Neural progenitor cell (in vitro differentiated cells): Measurements from ENCODE around the gene PHLPP2. TPM values are rescaled to one million over a fixed set of nuclear protein-coding genes. Genes with fewer than 3 reads are reported as not detected.

Experiments
- DNase-seq: peaks from one replicate; pipeline ENCODE4 v3.0.0-alpha.2; 2016; ENCODE audit warnings: low spot score
- H2AFZ ChIP-seq: fragments of 200-600 bp; sonication (generic); replicated peaks from 2 replicates; pipeline ENCODE4 v1.6.1; 2016; ENCODE audit warnings: antibody characterized with exemption
- H3F3A ChIP-seq: fragments of 200-600 bp; sonication (generic); 2 replicates; pipeline ENCODE4 v1.6.1; 2016; ENCODE audit warnings: antibody characterized with exemption, low read depth
- H3K27ac ChIP-seq: fragments of 200-600 bp; sonication (generic); 2 replicates; pipeline ENCODE4 v1.5.1; 2016; ENCODE audit warnings: mild to moderate bottlenecking
- H3K27me3 ChIP-seq: fragments of 200-600 bp; sonication (generic); 2 replicates; pipeline ENCODE4 v1.6.1; 2016; ENCODE audit warnings: mild to moderate bottlenecking, moderate library complexity
- H3K36me3 ChIP-seq: fragments of 200-600 bp; sonication (generic); 2 replicates; pipeline ENCODE4 v1.5.1; 2016
- H3K4me1 ChIP-seq: fragments of 200-600 bp; sonication (generic); 2 replicates; pipeline ENCODE4 v1.6.1; 2016; ENCODE audit warnings: mixed run types
- H3K4me2 ChIP-seq: fragments of 200-600 bp; sonication (generic); 2 replicates; pipeline ENCODE4 v1.6.1; 2016
- H3K4me3 ChIP-seq: fragments of 200-600 bp; sonication (generic); 2 replicates; pipeline ENCODE4 v1.5.1; 2016
- H3K79me2 ChIP-seq: fragments of 200-600 bp; sonication (generic); 2 replicates; pipeline ENCODE4 v1.6.1; 2016; ENCODE audit warnings: low read depth
- H3K9ac ChIP-seq: fragments of 200-600 bp; sonication (generic); 2 replicates; pipeline ENCODE4 v1.6.1; 2016
- H3K9me3 ChIP-seq: fragments of 200-600 bp; sonication (generic); 2 replicates; pipeline ENCODE4 v1.5.1; 2016; ENCODE audit warnings: low read depth
- H4K20me1 ChIP-seq: fragments of 200-600 bp; sonication (generic); 2 replicates; pipeline ENCODE4 v1.6.1; 2016; ENCODE audit warnings: low read depth
- H3K27ac Mint-ChIP-seq: 3 replicates; pipeline ENCODE4 v1.8.0; 2021; ENCODE audit warnings: mixed read lengths
- H3K27me3 Mint-ChIP-seq: 2 replicates; pipeline ENCODE4 v1.8.0; 2022; ENCODE audit warnings: low read depth, mild to moderate bottlenecking, inconsistent platforms, moderate library complexity, mixed read lengths; ENCODE audit not compliant: insufficient read depth
- H3K36me3 Mint-ChIP-seq: 3 replicates; pipeline ENCODE4 v1.8.0; 2021; ENCODE audit warnings: mixed read lengths
- H3K4me1 Mint-ChIP-seq: 3 replicates; pipeline ENCODE4 v1.8.0; 2021; ENCODE audit warnings: mixed read lengths
- H3K4me3 Mint-ChIP-seq: 3 replicates; pipeline ENCODE4 v1.8.0; 2021; ENCODE audit warnings: mild to moderate bottlenecking, moderate library complexity, mixed read lengths
- H3K9me3 Mint-ChIP-seq: 3 replicates; pipeline ENCODE4 v1.8.0; 2020; ENCODE audit warnings: mixed read lengths
- EZH2 ChIP-seq: fragments of 200-600 bp; sonication (generic); IDR thresholded peaks from 2 replicates; pipeline ENCODE4 v1.6.1; 2017; ENCODE audit warnings: antibody characterized with exemption, mild to moderate bottlenecking, moderate library complexity
- EZH2phosphoT487 ChIP-seq: fragments of 200-600 bp; sonication (generic); IDR thresholded peaks from 2 replicates; pipeline ENCODE4 v1.6.1; 2017; ENCODE audit warnings: antibody characterized with exemption
- total RNA-seq: library from RNA; depleted of rRNA; stranded (reverse); fragments of >200 nt; gene quantifications from 2 replicates; pipeline ENCODE4 v1.2.3, GENCODE V29; 2015; ENCODE audit warnings: low replicate concordance
- TF ChIP-seq, protein P1 (sequence below): fragments of 200-600 bp; sonication (generic); IDR thresholded peaks from 2 replicates; pipeline ENCODE4 v1.5.1; 2017; ENCODE audit warnings: antibody characterized with exemption, mild to moderate bottlenecking

PHLPP2 gene
- total RNA-seq, 1 donor from 2014 or later, result 12.9 TPM

DNA sequence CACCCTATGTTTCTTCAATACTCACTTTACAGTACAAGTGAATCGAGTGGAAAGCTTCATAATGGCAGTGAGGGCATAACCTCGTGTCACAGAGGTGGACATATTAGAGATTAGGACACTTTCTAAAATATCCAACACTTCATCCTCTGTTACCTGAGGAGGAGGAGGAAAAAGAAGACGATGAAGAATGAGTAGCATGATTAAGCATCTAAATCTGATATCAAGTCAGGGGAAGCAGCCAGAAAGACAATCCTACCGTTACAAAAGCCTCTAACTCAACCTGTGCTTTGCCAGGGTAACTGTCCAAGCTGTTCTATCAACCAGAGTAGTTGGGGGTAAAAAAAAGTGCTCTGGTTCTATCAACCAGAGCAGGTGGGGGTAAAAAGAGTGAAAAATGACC, 23.7 kb upstream of the PHLPP2 start:
- Histone ChIP-seq H3K79me2 (no peaks in the 10 kb centered on the region), H3K4me3 (no peak overlapping the region), H3K27me3 (no peaks in the 10 kb centered on the region), H4K20me1 (no peaks in the 10 kb centered on the region), H2AFZ (no peak overlapping the region), H3K27ac (no peak overlapping the region), H3K4me2 (no peak overlapping the region), H3F3A (peaks cover 16% of the 10 kb centered on the region), H3K9ac (no peak overlapping the region), H3K4me1 (no peaks in the 10 kb centered on the region), H3K9me3 (no peaks in the 10 kb centered on the region), H3K36me3 (peaks cover 15% of the 10 kb centered on the region)
- Mint-ChIP-seq H3K4me3 (no peak overlapping the region), H3K9me3 (no peaks in the 10 kb centered on the region), H3K27me3 (no peaks in the 10 kb centered on the region), H3K36me3 (peaks cover 24% of the 10 kb centered on the region), H3K27ac (no peak overlapping the region), H3K4me1 (no peaks in the 10 kb centered on the region)
- TF ChIP-seq EZH2 (no peak), EZH2phosphoT487 (no peak)
- TF ChIP-seq, protein P1, sequence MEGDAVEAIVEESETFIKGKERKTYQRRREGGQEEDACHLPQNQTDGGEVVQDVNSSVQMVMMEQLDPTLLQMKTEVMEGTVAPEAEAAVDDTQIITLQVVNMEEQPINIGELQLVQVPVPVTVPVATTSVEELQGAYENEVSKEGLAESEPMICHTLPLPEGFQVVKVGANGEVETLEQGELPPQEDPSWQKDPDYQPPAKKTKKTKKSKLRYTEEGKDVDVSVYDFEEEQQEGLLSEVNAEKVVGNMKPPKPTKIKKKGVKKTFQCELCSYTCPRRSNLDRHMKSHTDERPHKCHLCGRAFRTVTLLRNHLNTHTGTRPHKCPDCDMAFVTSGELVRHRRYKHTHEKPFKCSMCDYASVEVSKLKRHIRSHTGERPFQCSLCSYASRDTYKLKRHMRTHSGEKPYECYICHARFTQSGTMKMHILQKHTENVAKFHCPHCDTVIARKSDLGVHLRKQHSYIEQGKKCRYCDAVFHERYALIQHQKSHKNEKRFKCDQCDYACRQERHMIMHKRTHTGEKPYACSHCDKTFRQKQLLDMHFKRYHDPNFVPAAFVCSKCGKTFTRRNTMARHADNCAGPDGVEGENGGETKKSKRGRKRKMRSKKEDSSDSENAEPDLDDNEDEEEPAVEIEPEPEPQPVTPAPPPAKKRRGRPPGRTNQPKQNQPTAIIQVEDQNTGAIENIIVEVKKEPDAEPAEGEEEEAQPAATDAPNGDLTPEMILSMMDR, result no peak
- DNase-seq, result no peak

GRCh38 chr16:71746442-71747046, 22.0 kb upstream of the PHLPP2 start:
- Mint-ChIP-seq H3K27me3 (peaks cover 2% of the 10 kb centered on the region), H3K9me3 (no peaks in the 10 kb centered on the region), H3K36me3 (peaks cover 27% of the 10 kb centered on the region), H3K4me1 (no peaks in the 10 kb centered on the region), H3K27ac (no peak overlapping the region), H3K4me3 (no peak overlapping the region)
- peaks cover 21% of the 10 kb centered on the region for H3F3A ChIP-seq
- H3K9ac ChIP-seq, result no peak overlapping the region
- no peaks in the 10 kb centered on the region for H3K9me3 ChIP-seq
- H3K36me3 ChIP-seq, result peaks cover 15% of the 10 kb centered on the region
- H3K27me3 ChIP-seq, result no peaks in the 10 kb centered on the region
- H2AFZ ChIP-seq, result no peak overlapping the region
- no peak overlapping the region for H3K4me3 ChIP-seq
- peak; percentile 47 for DNase-seq
- H3K79me2 ChIP-seq, result no peaks in the 10 kb centered on the region
- no peaks in the 10 kb centered on the region for H4K20me1 ChIP-seq
- TF ChIP-seq, protein P1, result peak; percentile 81
- TF ChIP-seq EZH2 (no peak), EZH2phosphoT487 (no peak)
- H3K27ac ChIP-seq, result no peak overlapping the region
- no peak overlapping the region for H3K4me2 ChIP-seq
- no peaks in the 10 kb centered on the region for H3K4me1 ChIP-seq

- Mint-ChIP-seq H3K36me3 (peaks cover 28% of the 10 kb centered on the region), H3K27me3 (peaks cover 2% of the 10 kb centered on the region), H3K9me3 (no peaks in the 10 kb centered on the region), H3K27ac (no peak overlapping the region), H3K4me3 (no peak overlapping the region), H3K4me1 (peaks cover 10% of the 10 kb centered on the region)
- no peaks in the 10 kb centered on the region for H3K9me3 ChIP-seq
- peaks cover 8% of the 10 kb centered on the region for H3F3A ChIP-seq
- no peak for TF ChIP-seq EZH2
- TF ChIP-seq EZH2phosphoT487, result no peak
- TF ChIP-seq, protein P1, result no peak
- DNase-seq, result no peak
- no peak overlapping the region for H2AFZ ChIP-seq
- no peaks in the 10 kb centered on the region for H4K20me1 ChIP-seq
- no peak overlapping the region for H3K4me3 ChIP-seq
- H3K4me1 ChIP-seq, result peaks cover 11% of the 10 kb centered on the region
- H3K27ac ChIP-seq, result no peak overlapping the region
- no peaks in the 10 kb centered on the region for H3K79me2 ChIP-seq
- no peak overlapping the region for H3K9ac ChIP-seq
- H3K4me2 ChIP-seq, result no peak overlapping the region
- no peaks in the 10 kb centered on the region for H3K27me3 ChIP-seq
- peaks cover 8% of the 10 kb centered on the region for H3K36me3 ChIP-seq
These were observed 14.4 kb upstream of the PHLPP2 start for GRCh38 chr16:71738855-71739254.
